ENCODE measurements around the gene SLC35F5. TPM values are rescaled to one million over a fixed set of nuclear protein-coding genes. Genes with fewer than 3 reads are reported as not detected.
"Not testable (repeated sequence)": the region's sequence is repeated elsewhere in the genome, so short reads cannot be mapped to it uniquely, and the experiment has no call there.

SLC35F5 gene
- total and polyA plus RNA-seq, 7 donors = 11.6 to 59.7 (median 54.2) TPM

GRCh38 chr2:113698892-113699447, 57.5 kb downstream of the SLC35F5 start:
- intact Hi-C loops (cut with DNase I) = no loop called here
- WGBS, 2 donors = 88 to 92% methylated on average over 5 of the region's 5 CpGs
- H3K9me3 ChIP-seq = no peaks in the 10 kb centered on the region
- TF ChIP-seq POLR2A (IDR thresholded peaks at IDR 0.05) (no peak), CTCF (IDR thresholded peaks at IDR 0.05) (no peak), EP300 (IDR thresholded peaks at IDR 0.05) (no peak), POLR2AphosphoS5 (IDR thresholded peaks at IDR 0.05) (no peak)
- no peaks in the 10 kb centered on the region for H3K4me1 ChIP-seq
- H3K4me3 ChIP-seq = no peak overlapping the region
- no peak for DNase-seq
- H3K27ac ChIP-seq = no peak overlapping the region
- H3K27me3 ChIP-seq = no peaks in the 10 kb centered on the region
- no peaks in the 10 kb centered on the region for H3K36me3 ChIP-seq

- 91 to 94% methylated on average over 2 of the region's 2 CpGs for WGBS, 2 donors
- DNase-seq; H3K4me1 ChIP-seq; intact Hi-C loops (cut with DNase I); H3K36me3 ChIP-seq; H3K9me3 ChIP-seq; H3K27ac ChIP-seq; H3K4me3 ChIP-seq; H3K27me3 ChIP-seq: not testable (repeated sequence)
These were observed 58.2 kb downstream of the SLC35F5 start for GRCh38 chr2:113698251-113698650.

GRCh38 chr2:113697516-113697915, 58.9 kb downstream of the SLC35F5 start:
- H3K27ac ChIP-seq = no peak overlapping the region
- no peaks in the 10 kb centered on the region for H3K27me3 ChIP-seq
- DNase-seq = no peak
- H3K4me3 ChIP-seq = no peak overlapping the region
- intact Hi-C loops (cut with DNase I) = no loop called here
- 96% methylated on average over 4 of the region's 4 CpGs for WGBS, 2 donors
- no peaks in the 10 kb centered on the region for H3K4me1 ChIP-seq
- H3K9me3 ChIP-seq = no peaks in the 10 kb centered on the region
- TF ChIP-seq CTCF (IDR thresholded peaks at IDR 0.05) = no peak
- TF ChIP-seq POLR2A (IDR thresholded peaks at IDR 0.05) = no peak
- no peak for TF ChIP-seq POLR2AphosphoS5 (IDR thresholded peaks at IDR 0.05)
- TF ChIP-seq EP300 (IDR thresholded peaks at IDR 0.05) = no peak
- no peaks in the 10 kb centered on the region for H3K36me3 ChIP-seq

GRCh38 chr2:113694438-113694837, 62.0 kb downstream of the SLC35F5 start:
- H3K4me3 ChIP-seq = no peak overlapping the region

More at GRCh38 chr2:113694438-113694837, 62.0 kb downstream of the SLC35F5 start:
- no peaks in the 10 kb centered on the region for H3K4me1 ChIP-seq
- H3K9me3 ChIP-seq = no peaks in the 10 kb centered on the region
- H3K27ac ChIP-seq = no peak overlapping the region
- intact Hi-C loops (cut with DNase I) = no loop called here
- TF ChIP-seq CTCF (IDR thresholded peaks at IDR 0.05) (no peak), POLR2AphosphoS5 (IDR thresholded peaks at IDR 0.05) (no peak), EP300 (IDR thresholded peaks at IDR 0.05) (no peak), POLR2A (IDR thresholded peaks at IDR 0.05) (no peak)
- no peak for DNase-seq
- WGBS, 2 donors = 76 to 79% methylated on average over 9 of the region's 9 CpGs
- H3K27me3 ChIP-seq = no peaks in the 10 kb centered on the region
- no peaks in the 10 kb centered on the region for H3K36me3 ChIP-seq

Data from sigmoid colon (tissue), 7 donors.